Non-pigmented ciliary epithelial cell (primary cell): ENCODE data around the gene OR52E1.
"Not testable (repeated sequence)": the region's sequence is repeated elsewhere in the genome, so short reads cannot be mapped to it uniquely, and the experiment has no call there.

Experiments
- DNase-seq: peaks from one replicate; pipeline ENCODE4 v3.0.0-alpha.2; 2010; ENCODE audit warnings: low read depth

OR52E1 gene

GRCh38 chr11:5069272-5069671 is at the start of gene OR52E1:
TSS of gene OR52E1 (plus strand) at chr11:5069572.
- DNase-seq, result no peak

- no peak for DNase-seq
Measured at GRCh38 chr11:5021996-5022395, 47.4 kb upstream of the OR52E1 start.

- DNase-seq, result no peak
Measured at GRCh38 chr11:5036669-5037068, 32.7 kb upstream of the OR52E1 start.

- no peak for DNase-seq
Measured at GRCh38 chr11:5037926-5038325, 31.4 kb upstream of the OR52E1 start.

- DNase-seq, result no peak
Measured at GRCh38 chr11:5038341-5038740, 31.0 kb upstream of the OR52E1 start.

GRCh38 chr11:5040876-5041275 is 28.5 kb upstream of the OR52E1 start:
- DNase-seq, result no peak

- DNase-seq, result no peak
Measured at GRCh38 chr11:5042091-5042490, 27.3 kb upstream of the OR52E1 start.

- peak; percentile 22 for DNase-seq
Measured at GRCh38 chr11:5043380-5043779, 26.0 kb upstream of the OR52E1 start.

- no peak for DNase-seq
Measured at GRCh38 chr11:5046226-5046625, 23.1 kb upstream of the OR52E1 start, which contains the start of gene OR52J3. TSS of gene OR52J3 (plus strand) at chr11:5046526. CDS start at chr11:5046526, 0 bp downstream.

- no peak for DNase-seq
Measured at GRCh38 chr11:5046754-5047330, 22.5 kb upstream of the OR52E1 start.

GRCh38 chr11:5058679-5059078 is 10.7 kb upstream of the OR52E1 start:
- DNase-seq, result not testable (repeated sequence)

GRCh38 chr11:5059391-5059790 is 10.0 kb upstream of the OR52E1 start, which contains the start of gene OR52E2:
TSS of gene OR52E2 (minus strand) at chr11:5059627. CDS start at chr11:5059627, 0 bp downstream.
- no peak for DNase-seq

GRCh38 chr11:5065027-5065426 is 4.3 kb upstream of the OR52E1 start:
- DNase-seq, result no peak

GRCh38 chr11:5071799-5072198 is 2.4 kb downstream of the OR52E1 start:
- DNase-seq, result no peak

GRCh38 chr11:5081405-5081804 is 12.0 kb downstream of the OR52E1 start:
- DNase-seq, result no peak

- no peak for DNase-seq
Measured at GRCh38 chr11:5083602-5084001, 14.2 kb downstream of the OR52E1 start.

GRCh38 chr11:5088556-5088955 is 19.2 kb downstream of the OR52E1 start:
- DNase-seq, result no peak

- no peak for DNase-seq
Measured at GRCh38 chr11:5090668-5091067, 21.3 kb downstream of the OR52E1 start.

GRCh38 chr11:5092821-5093585 is 23.6 kb downstream of the OR52E1 start:
- DNase-seq, result no peak

- DNase-seq, result no peak
Measured at GRCh38 chr11:5096011-5096410, 26.6 kb downstream of the OR52E1 start.

GRCh38 chr11:5102246-5102645 is 32.9 kb downstream of the OR52E1 start:
- DNase-seq, result no peak

- no peak for DNase-seq
Measured at GRCh38 chr11:5103066-5103465, 33.7 kb downstream of the OR52E1 start.

GRCh38 chr11:5107285-5107684 is 37.9 kb downstream of the OR52E1 start:
- DNase-seq, result no peak

GRCh38 chr11:5115339-5115738 is 46.0 kb downstream of the OR52E1 start:
- no peak for DNase-seq
